Islet of Langerhans (tissue), 1 donor: ENCODE results near the gene FOXL2.

Experiments used
- FAIRE-seq: peaks from one replicate; lab custom pipeline; 2011; peaks lifted over from hg19 to GRCh38; lab: Jason Lieb, UNC

The FOXL2 gene

DNA sequence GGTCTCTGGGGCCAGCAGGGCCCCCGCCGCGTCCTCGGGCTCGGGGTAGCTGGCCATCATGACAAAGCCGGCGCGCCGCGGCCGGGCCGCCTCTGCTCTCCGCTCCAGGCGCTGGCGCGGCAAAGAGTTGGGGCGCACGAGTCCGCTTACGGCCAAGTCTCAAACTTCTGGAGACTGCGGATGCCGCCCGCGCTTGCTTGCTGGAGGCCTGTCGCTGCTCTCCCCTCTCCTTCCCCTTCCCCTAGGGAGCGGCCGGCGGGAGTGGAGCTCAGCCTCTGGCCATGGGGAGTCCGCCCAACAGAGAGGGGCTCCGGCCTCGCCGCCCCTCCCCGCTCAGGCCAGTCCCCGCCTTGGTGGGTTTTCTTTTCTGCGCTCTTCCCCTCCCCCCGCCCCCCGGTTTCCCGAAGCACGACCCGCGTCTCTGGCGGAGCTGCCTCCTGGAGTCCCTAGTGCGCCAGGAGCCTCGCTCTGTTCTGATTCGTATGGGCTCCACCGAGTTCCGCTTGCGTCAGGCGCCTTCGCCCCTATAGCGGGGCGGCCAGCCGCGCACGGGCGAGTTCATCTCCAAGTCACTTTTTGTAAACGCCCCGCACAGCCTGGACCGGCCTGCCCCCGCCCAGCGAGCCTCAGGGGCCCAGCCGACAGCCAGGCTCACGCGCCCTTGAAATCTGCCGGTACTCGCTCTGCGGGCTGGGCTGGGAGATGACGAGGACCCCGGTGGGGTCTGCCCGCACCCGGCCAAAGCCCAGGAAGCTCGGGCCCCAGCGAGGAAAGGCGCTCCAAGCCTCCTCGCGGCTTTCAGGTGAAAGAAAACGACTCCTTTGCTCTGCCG, at the start of gene FOXL2, which contains the start of gene FOXL2NB:
Gene FOXL2 (minus strand): TSS at position 475 of the 832 bp plus-strand sequence. CDS start 415 bp downstream, at position 60.
Gene FOXL2NB (plus strand): TSS at position 555 of the 832 bp plus-strand sequence. CDS start 148 bp downstream, at position 703.
- no peak for FAIRE-seq

GRCh38 chr3:138995706-138996105, 48.8 kb upstream of the FOXL2 start:
- FAIRE-seq, result no peak

DNA sequence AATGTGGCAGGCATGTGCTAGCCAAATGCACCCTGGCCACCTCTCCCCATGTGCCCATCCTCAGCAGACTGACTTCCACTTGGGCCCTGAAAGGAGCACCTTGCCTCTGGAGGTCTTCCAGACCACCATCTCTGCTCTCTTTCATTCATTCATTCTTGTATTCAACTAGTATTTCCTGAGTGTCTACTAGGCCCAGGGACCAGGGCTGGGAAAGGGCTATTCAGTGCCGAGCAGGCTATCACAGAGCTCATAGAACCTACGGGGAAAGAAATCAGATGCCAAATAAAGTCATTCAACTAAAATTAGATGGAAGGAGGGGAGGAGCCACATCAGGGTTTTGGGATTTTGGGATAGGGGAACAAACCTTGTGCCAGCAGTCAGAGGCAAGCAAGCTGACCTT, 40.2 kb upstream of the FOXL2 start:
- no peak for FAIRE-seq

DNA sequence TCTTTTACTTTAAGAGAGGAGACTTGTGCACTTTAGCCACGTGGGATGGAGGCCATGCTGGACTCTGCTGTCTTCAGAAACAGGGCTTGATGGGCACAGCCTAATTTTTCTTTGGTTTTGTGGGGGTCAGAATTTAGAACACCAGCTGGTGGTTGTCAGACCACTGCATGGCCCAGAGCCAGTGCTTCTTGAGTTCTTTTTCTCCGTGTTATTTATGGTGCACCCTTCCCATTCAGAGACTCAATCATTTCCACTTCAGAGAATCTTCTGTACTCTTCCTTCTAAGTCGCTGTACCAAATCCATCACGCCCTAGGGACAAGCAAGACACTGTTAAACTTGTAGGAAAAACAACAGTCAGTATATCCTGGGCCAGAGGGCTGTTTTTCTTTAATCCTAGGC, 39.0 kb upstream of the FOXL2 start:
- FAIRE-seq, result no peak

DNA sequence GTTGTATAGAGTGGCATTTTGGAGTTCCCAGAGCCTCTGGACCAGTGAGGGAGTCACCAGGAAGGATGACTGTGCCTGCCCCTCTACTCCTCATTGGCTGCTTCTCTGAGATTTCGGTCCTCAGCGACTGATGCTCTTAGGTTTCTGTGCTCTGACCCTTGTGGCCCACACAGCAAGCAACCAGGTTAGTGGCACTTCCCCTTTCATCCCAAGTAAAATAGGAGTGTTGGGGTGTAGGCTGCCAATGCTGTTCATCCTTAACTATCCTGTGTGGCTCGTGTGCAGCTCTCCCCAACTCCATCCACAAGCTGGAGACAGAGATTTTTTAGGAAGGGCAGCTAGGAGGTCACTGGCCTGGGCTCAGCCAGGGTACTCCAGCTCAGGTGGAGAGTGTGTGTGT, 37.9 kb upstream of the FOXL2 start:
- no peak for FAIRE-seq

- FAIRE-seq, result no peak
Measured at GRCh38 chr3:138976047-138976446, 29.1 kb upstream of the FOXL2 start.

GRCh38 chr3:138975351-138975750, 28.4 kb upstream of the FOXL2 start:
- FAIRE-seq, result no peak

- FAIRE-seq, result no peak
Measured at GRCh38 chr3:138974462-138974861, 27.5 kb upstream of the FOXL2 start.

- no peak for FAIRE-seq
Measured at GRCh38 chr3:138972941-138973340, 26.0 kb upstream of the FOXL2 start.

- no peak for FAIRE-seq
Measured at GRCh38 chr3:138971766-138972320, 24.9 kb upstream of the FOXL2 start.

DNA sequence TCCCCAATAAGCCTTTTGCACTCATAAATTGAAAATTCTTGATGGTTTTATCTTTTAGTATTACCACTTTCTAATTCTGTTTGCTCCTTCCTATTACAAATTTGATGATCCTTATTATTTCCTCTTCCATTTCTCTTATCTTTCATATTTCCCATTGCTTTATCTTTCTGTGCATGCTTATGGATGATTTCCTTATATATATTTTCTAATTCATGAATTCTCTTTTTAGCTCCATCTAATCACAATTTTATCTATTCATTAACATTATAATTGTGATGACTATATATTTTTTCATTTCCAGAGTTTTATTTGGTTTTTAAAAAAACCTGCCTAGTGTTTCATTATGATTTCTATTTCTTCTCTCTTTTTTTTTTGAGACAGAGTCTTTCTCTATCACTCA, 18.0 kb upstream of the FOXL2 start:
- FAIRE-seq, result no peak

- FAIRE-seq, result no peak
Measured at GRCh38 chr3:138964264-138964663, 17.3 kb upstream of the FOXL2 start.

GRCh38 chr3:138962854-138963560, 16.1 kb upstream of the FOXL2 start:
- no peak for FAIRE-seq

- FAIRE-seq, result no peak
Measured at GRCh38 chr3:138960417-138960852, 13.5 kb upstream of the FOXL2 start.

DNA sequence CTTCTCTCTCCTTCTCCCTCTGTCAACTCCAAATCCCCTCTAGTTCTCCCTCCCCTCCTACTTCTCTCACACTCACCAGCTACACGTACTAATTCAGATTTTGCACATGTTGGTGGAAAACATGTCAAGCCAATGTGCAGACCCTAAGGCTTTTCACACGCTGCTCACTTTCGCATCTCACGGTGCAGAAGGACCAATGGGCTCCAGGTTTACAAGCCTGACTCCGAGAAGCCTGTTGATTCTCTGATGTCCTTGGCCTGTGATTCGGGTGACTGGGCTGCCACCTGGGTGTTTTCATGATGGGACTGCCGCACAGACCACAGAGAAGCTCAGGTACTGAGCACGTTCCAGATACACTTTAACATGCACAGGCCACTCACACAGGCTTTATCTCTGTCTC, 3.8 kb upstream of the FOXL2 start:
- FAIRE-seq, result no peak

DNA sequence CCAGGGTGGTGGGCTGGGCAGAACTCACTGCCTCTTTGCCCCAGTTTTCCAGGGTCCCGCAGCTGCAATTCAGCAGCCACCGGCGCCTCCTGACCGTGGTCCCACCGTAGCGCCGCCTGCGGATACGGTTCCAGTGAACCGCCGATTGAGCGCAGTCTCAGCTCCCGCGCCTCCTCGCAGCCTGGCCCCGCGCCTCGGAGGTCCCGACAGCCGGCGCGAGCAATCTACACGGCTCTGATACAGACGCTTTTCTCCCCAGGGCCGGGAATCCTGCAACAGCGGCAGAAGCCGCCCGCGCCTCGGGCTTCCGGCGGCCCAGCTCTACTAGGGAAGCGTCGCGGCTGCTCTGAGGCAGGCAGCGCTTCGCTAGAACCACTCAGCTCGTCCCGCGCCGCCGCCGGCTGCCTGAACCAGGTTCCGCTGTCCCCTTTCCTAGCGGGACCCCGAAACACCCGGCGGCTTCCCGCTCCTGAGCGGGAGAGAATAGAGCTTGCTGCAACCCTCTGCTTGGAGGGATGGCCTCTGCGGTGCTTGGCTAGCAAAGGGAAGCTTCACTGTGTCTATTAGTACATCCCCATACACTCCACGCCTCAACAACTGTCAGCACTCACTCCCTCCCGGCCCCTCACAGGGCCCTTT, 3.2 kb upstream of the FOXL2 start:
- FAIRE-seq, result no peak

DNA sequence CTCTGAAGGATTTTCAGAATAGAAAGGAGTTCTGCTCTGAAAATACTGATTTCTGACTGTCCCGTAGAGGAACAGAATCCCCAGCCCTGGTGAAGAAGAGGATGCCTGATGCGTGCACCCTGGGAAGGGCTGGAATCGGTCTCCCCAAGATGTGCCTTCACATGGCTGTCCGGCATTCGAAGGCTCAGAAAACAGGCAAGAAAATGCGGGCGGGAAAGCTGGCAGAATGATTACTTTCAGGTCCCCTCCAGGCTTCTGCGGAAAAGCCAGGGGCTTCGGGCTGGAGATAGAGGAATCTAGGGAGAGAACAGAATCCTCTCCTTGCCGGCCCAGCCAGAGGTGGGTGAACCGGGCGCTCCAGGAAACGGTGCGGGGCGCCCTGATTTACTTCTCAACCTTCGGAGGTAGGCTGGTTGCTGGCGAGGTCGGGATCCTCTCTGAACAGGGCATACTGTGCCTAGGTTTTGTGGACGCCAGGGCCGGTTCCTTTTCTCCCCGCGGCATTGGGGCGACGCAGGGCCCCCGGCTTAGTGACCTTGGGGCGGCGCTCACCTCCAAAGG, 2.6 kb upstream of the FOXL2 start:
- no peak for FAIRE-seq

- no peak for FAIRE-seq
Measured at GRCh38 chr3:138949002-138949418, 2.1 kb upstream of the FOXL2 start.

DNA sequence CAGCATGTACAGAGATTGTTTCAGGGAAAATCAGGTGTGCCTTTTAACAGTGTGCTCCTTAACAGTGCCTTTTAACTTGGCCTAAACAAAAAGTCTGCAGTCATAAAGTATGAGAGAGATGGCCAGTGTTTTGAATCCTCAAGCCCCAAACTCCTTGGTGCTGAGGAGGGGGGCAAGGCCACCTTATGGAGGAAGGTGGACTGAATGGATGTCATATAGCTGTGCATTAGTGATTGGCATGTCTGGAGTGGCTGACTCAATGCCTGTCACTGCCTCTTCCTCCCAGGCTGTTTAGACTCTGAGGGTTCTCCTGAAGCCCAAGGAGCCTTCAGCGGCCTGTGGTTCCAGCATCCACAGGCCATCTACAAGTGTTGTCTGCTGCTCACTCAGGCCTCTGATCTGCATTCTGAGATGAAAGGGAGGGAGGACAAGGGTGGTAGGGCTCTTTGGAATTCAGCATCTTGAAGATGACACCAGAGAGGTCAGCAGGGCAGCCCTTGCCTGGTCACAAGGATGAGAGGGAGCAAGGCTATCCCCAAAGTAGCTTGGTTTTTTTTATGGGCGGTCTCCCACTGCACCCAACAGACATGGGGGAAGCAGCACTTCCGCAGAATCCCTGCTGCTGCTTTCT, 1.5 kb upstream of the FOXL2 start:
- no peak for FAIRE-seq

GRCh38 chr3:138947495-138948121, 671 bp upstream of the FOXL2 start:
- no peak for FAIRE-seq
